Endothelial cell of umbilical vein (primary cell): Measurements from ENCODE around the gene ALG8. TPM values are rescaled to one million over a fixed set of nuclear protein-coding genes. Genes with fewer than 3 reads are reported as not detected.

Experiments used
- BruUV-seq: library from RNA; stranded (reverse); fragments of 400-500 nt; replicated peaks from 2 replicates; lab custom pipeline; 2021; lab: Mats Ljungman, UMichigan
- CTCF ChIA-PET: fragments of 300-600, 350-600 bp; sonication (Branson Sonifier 250); formaldehyde crosslinking; loops from one replicate; lab custom pipeline; 2021; ENCODE audit warnings: antibody characterized with exemption, inconsistent platforms; lab: Charles Lee
- POLR2A ChIA-PET: fragments of 300-600, 350-600 bp; sonication (Branson Sonifier 250); formaldehyde crosslinking; loops from one replicate; lab custom pipeline; 2021; ENCODE audit warnings: antibody characterized with exemption, inconsistent platforms; lab: Charles Lee
- DNase-seq: peaks from one replicate; pipeline ENCODE4 v3.0.0-alpha.2; 2011; ENCODE audit warnings: low read depth, low spot score
- FAIRE-seq: peaks from 2 replicates; lab custom pipeline; 2011; peaks lifted over from hg19 to GRCh38; lab: Jason Lieb, UNC
- H2AFZ ChIP-seq: 2 replicates; pipeline ENCODE4 v1.6.0; 2012; ENCODE audit warnings: low read depth, low read length, control low read depth, inconsistent platforms
- H3K27ac ChIP-seq: 2 replicates; pipeline ENCODE4 v1.5.1; 2011; ENCODE audit warnings: low read depth, mild to moderate bottlenecking, control low read depth, low read length, moderate library complexity; ENCODE audit not compliant: insufficient read depth
- H3K27me3 ChIP-seq, 2 experiments: 2 replicates each; pipeline versions ENCODE4 v1.6.0 to v1.6.1; 2011; ENCODE audit warnings: low read length in 2 of 2, mixed read lengths in 1 of 2; ENCODE audit not compliant: control insufficient read depth in 2 of 2, insufficient read depth in 2 of 2
- H3K36me3 ChIP-seq, 2 experiments: 2 replicates in 1 of 2; 3 replicates in 1 of 2; pipeline ENCODE4 v1.5.1; 2011; ENCODE audit warnings: low read length in 2 of 2, mild to moderate bottlenecking in 1 of 2, moderate library complexity in 1 of 2; ENCODE audit not compliant: control insufficient read depth in 2 of 2, insufficient read depth in 2 of 2; ENCODE audit errors: extremely low read depth in 1 of 2
- H3K4me1 ChIP-seq: 3 replicates; pipeline ENCODE4 v1.5.1; 2011; ENCODE audit warnings: mild to moderate bottlenecking, low read length; ENCODE audit not compliant: control insufficient read depth, insufficient read depth; ENCODE audit errors: extremely low read depth
- H3K4me2 ChIP-seq: 2 replicates; pipeline ENCODE4 v1.6.1; 2011; ENCODE audit warnings: low read length, control low read depth, mixed read lengths; ENCODE audit not compliant: insufficient read depth
- H3K4me3 ChIP-seq, 3 experiments: fragments of 200-600 bp in 1 of 3; sonication (generic), shearing (Covaris generic) in 1 of 3; replicated peaks in 1 of 3; 2 replicates each; pipeline ENCODE4 v1.5.1; 2011 to 2016; ENCODE audit warnings: control low read depth in 3 of 3, low read length in 3 of 3, mild to moderate bottlenecking in 2 of 3, inconsistent platforms in 1 of 3, low read depth in 1 of 3, moderate library complexity in 1 of 3; ENCODE audit not compliant: insufficient read depth in 1 of 3
- H3K79me2 ChIP-seq: 2 replicates; pipeline ENCODE4 v1.6.0; 2012; ENCODE audit warnings: low read length, inconsistent platforms; ENCODE audit not compliant: control insufficient read depth, insufficient read depth
- H3K9ac ChIP-seq: replicated peaks from 2 replicates; pipeline ENCODE3; 2011; ENCODE audit warnings: low read length, control low read depth; ENCODE audit not compliant: insufficient read depth; ENCODE audit errors: extremely low read depth
- H3K9me1 ChIP-seq: replicated peaks from 3 replicates; pipeline ENCODE4 v1.6.0; 2011; ENCODE audit warnings: mild to moderate bottlenecking, low read length; ENCODE audit not compliant: control insufficient read depth, insufficient read depth; ENCODE audit errors: extremely low read depth
- H3K9me3 ChIP-seq: replicated peaks from 2 replicates; pipeline ENCODE4 v1.5.1; 2012; ENCODE audit warnings: low read length, inconsistent platforms; ENCODE audit not compliant: control insufficient read depth, insufficient read depth
- H4K20me1 ChIP-seq: replicated peaks from 2 replicates; pipeline ENCODE3; 2011; ENCODE audit warnings: mild to moderate bottlenecking, low read length; ENCODE audit not compliant: control insufficient read depth, insufficient read depth; ENCODE audit errors: extremely low read depth
- CTCF ChIP-seq, 2 donors: IDR thresholded peaks; 1 replicate in 1 of 2; 2 replicates in 1 of 2; pipeline ENCODE4 v1.5.1; 2011; ENCODE audit warnings: low read length in 2 of 2, mild to moderate bottlenecking in 2 of 2, moderate library complexity in 2 of 2, control low read depth in 1 of 2, inconsistent platforms in 1 of 2, low read depth in 1 of 2; ENCODE audit not compliant: insufficient read depth in 1 of 2; ENCODE audit errors: extremely low read depth in 1 of 2
- EZH2 ChIP-seq: IDR thresholded peaks from 2 replicates; pipeline ENCODE4 v1.6.1; 2012; ENCODE audit warnings: borderline replicate concordance, low read depth, mild to moderate bottlenecking, moderate library complexity, low read length, inconsistent platforms; ENCODE audit not compliant: severe bottlenecking
- FOS ChIP-seq: IDR thresholded peaks from 2 replicates; pipeline ENCODE4 v1.6.1; 2011; ENCODE audit warnings: mild to moderate bottlenecking, low read length, moderate library complexity, borderline replicate concordance; ENCODE audit not compliant: insufficient read depth
- GATA2 ChIP-seq: IDR thresholded peaks from 2 replicates; pipeline ENCODE4 v1.7.0; 2011; ENCODE audit warnings: low read depth, mild to moderate bottlenecking, moderate library complexity, mixed read lengths, low read length; ENCODE audit not compliant: insufficient read length, insufficient read depth
- JUN ChIP-seq: IDR thresholded peaks from 2 replicates; pipeline ENCODE4 v1.6.1; 2011; ENCODE audit warnings: borderline replicate concordance, low read depth; ENCODE audit not compliant: insufficient read length, insufficient read depth
- MYC ChIP-seq: IDR thresholded peaks from one replicate; pipeline ENCODE4 v1.6.1; 2011; ENCODE audit warnings: mild to moderate bottlenecking, low read depth, low read length
- POLR2A ChIP-seq: IDR thresholded peaks from 2 replicates; pipeline ENCODE4 v1.6.1; 2012; ENCODE audit warnings: low read depth, mild to moderate bottlenecking, control low read depth, low read length
- POLR2AphosphoS5 ChIP-seq: IDR thresholded peaks from 2 replicates; pipeline ENCODE4 v1.6.1; 2012; ENCODE audit warnings: low read depth, mild to moderate bottlenecking, control low read depth, low read length, moderate library complexity; ENCODE audit not compliant: insufficient read depth
- dilution Hi-C: fragments of 300-500 bp; cut with MboI; formaldehyde crosslinking; loops from one replicate; pipeline ENCODE4 v1.15.0; 2019; ENCODE audit warnings: low sequenced_read_pairs; ENCODE audit not compliant: extremely low pct_ligation_motif_present
- intact Hi-C: fragments of 100-400 bp; cut with micrococcal nuclease; formaldehyde crosslinking; loops from one replicate; pipeline ENCODE4 v1.10.0; 2022
- polyA plus RNA-seq, 4 experiments: library from polyadenylated mRNA; depleted of rRNA in 3 of 4; stranded (reverse) in 3 of 4; unstranded in 1 of 4; fragments of >200 nt; gene quantifications; 2 replicates each; pipeline versions ENCODE4 v1.2.1 to v1.2.3, GENCODE V29; 2011 to 2012; ENCODE audit warnings: missing spikeins in 1 of 4
- total RNA-seq: library from RNA; stranded (reverse); gene quantifications from 2 replicates; pipeline ENCODE4 v1.2.3, GENCODE V29; 2021
- TF ChIP-seq, protein P1 (sequence below): IDR thresholded peaks from 2 replicates; pipeline ENCODE4 v1.6.1; 2011; ENCODE audit not compliant: insufficient read depth, insufficient read length

Gene ALG8
- total and polyA plus RNA-seq, 2 donors (not counting 3 experiments of a cell fraction or from before 2014, with no cell fraction given): 43.9 to 48.2 TPM

- POLR2A ChIA-PET: no interaction called here
- no TSS peak for BruUV-seq
- Histone ChIP-seq H3K36me3 (peaks cover 2 to 7% of the 10 kb centered on the region in 2 experiments), H3K4me3 (no peak overlapping the region), H3K4me1 (no peaks in the 10 kb centered on the region), H3K27ac (no peak overlapping the region), H3K4me2 (no peak overlapping the region), H3K27me3 (no peaks in the 10 kb centered on the region), H3K9me1 (no peaks in the 10 kb centered on the region), H3K79me2 (no peaks in the 10 kb centered on the region), H3K9ac (no peak overlapping the region), H3K9me3 (no peaks in the 10 kb centered on the region), H2AFZ (no peak overlapping the region), H4K20me1 (no peaks in the 10 kb centered on the region)
- TF ChIP-seq EZH2: no peak
- TF ChIP-seq POLR2AphosphoS5: no peak
- no peak for TF ChIP-seq FOS
- TF ChIP-seq POLR2A: no peak
- TF ChIP-seq GATA2: no peak
- no peak for TF ChIP-seq MYC
- dilution Hi-C loops: no loop called here
- DNase-seq (no peak), FAIRE-seq (no peak)
- intact Hi-C loops: no loop called here
- CTCF ChIA-PET: no interaction called here
Measured at GRCh38 chr11:78097666-78098385, 41.6 kb downstream of the ALG8 start.

DNA sequence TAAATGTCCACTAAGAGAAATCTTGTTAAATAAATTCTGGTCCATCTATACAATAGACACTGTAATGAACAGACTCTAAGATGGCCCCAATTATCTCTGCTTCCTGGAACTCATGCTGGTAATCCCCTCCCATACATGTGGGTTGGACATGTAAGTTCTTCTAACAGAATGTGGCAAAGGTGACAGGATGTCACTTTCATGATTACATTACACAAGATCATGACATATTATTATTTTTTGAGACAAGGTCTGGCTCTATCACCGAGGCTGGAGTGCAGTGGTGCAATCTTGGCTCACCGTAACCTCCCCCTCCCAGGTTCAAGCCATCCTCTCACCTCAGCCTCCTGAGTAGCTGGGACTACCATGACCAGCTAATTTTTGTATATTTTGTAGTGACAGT lies 45.2 kb downstream of the ALG8 start:
- Histone ChIP-seq H2AFZ (no peak overlapping the region), H3K27ac (no peak overlapping the region), H4K20me1 (no peaks in the 10 kb centered on the region), H3K4me3 (no peak overlapping the region), H3K9me3 (no peaks in the 10 kb centered on the region), H3K9ac (no peak overlapping the region), H3K4me1 (no peaks in the 10 kb centered on the region), H3K9me1 (no peaks in the 10 kb centered on the region), H3K27me3 (no peaks in the 10 kb centered on the region), H3K79me2 (no peaks in the 10 kb centered on the region), H3K36me3 (peaks cover 0 to 2% of the 10 kb centered on the region in 2 experiments), H3K4me2 (no peak overlapping the region)
- ChIA-PET POLR2A (no interaction called here), CTCF (no interaction called here)
- intact Hi-C loops (no loop called here), dilution Hi-C loops (no loop called here)
- FAIRE-seq (no peak), DNase-seq (no peak)
- TF ChIP-seq POLR2A (no peak), FOS (no peak), JUN (no peak), EZH2 (no peak), MYC (no peak), POLR2AphosphoS5 (no peak), CTCF (IDR thresholded peaks at IDR 0.05; ENCODE audit: extremely low read depth in 1 of 2, insufficient read depth in 1 of 2, low read depth in 1 of 2, low read length in 2 of 2) (no peak), GATA2 (no peak)
- TF ChIP-seq, protein P1, sequence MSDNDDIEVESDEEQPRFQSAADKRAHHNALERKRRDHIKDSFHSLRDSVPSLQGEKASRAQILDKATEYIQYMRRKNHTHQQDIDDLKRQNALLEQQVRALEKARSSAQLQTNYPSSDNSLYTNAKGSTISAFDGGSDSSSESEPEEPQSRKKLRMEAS: no peak
- no TSS peak for BruUV-seq
